WTC11 (cell line): ENCODE results near the gene PCDHGA1. TPM values are rescaled to one million over a fixed set of nuclear protein-coding genes. Genes with fewer than 3 reads are reported as not detected.

Source experiments
- ATAC-seq: fragments of 200-7000 bp; cut with Tn5 transposase; 2 replicates; pipeline ENCODE4 v1.10.0; 2021; ENCODE audit warnings: mild to moderate bottlenecking, moderate library complexity
- CTCF ChIA-PET: fragments of 300-600 bp; sonication (Branson Sonifier 250); formaldehyde crosslinking; loops from one replicate; lab custom pipeline; 2021; ENCODE audit warnings: antibody characterized with exemption; lab: Charles Lee
- POLR2A ChIA-PET: fragments of 350-600 bp; sonication (Branson Sonifier 250); formaldehyde crosslinking; loops from one replicate; lab custom pipeline; 2021; ENCODE audit warnings: antibody characterized with exemption; lab: Charles Lee
- DNase-seq: peaks from one replicate; pipeline ENCODE4 v3.0.0; 2021; ENCODE audit warnings: low spot score
- H3K27ac Mint-ChIP-seq: 2 replicates; pipeline ENCODE4 v1.8.0; 2021; ENCODE audit warnings: mixed read lengths
- H3K27me3 Mint-ChIP-seq: 2 replicates; pipeline ENCODE4 v1.8.0; 2021; ENCODE audit warnings: low read depth, mild to moderate bottlenecking, moderate library complexity, mixed read lengths
- H3K36me3 Mint-ChIP-seq: 2 replicates; pipeline ENCODE4 v1.8.0; 2021; ENCODE audit warnings: mixed read lengths
- H3K4me1 Mint-ChIP-seq: 2 replicates; pipeline ENCODE4 v1.8.0; 2022; ENCODE audit warnings: mixed read lengths
- H3K4me3 Mint-ChIP-seq: 2 replicates; pipeline ENCODE4 v1.8.0; 2021; ENCODE audit warnings: mild to moderate bottlenecking, moderate library complexity, mixed read lengths
- H3K9me3 Mint-ChIP-seq: 2 replicates; pipeline ENCODE4 v1.8.0; 2021; ENCODE audit warnings: mixed read lengths
- CREB1 ChIP-seq: sonication (generic); formaldehyde crosslinking; IDR thresholded peaks from 2 replicates; pipeline ENCODE4 v1.8.0; 2023; ENCODE audit warnings: mild to moderate bottlenecking, missing genetic modification reagents
- E2F4 ChIP-seq: sonication (generic); formaldehyde crosslinking; IDR thresholded peaks from 2 replicates; pipeline ENCODE4 v1.8.1; 2022; ENCODE audit warnings: low read depth, mild to moderate bottlenecking, moderate library complexity, missing genetic modification reagents, borderline replicate concordance
- FOXP1 ChIP-seq: sonication (generic); formaldehyde crosslinking; IDR thresholded peaks from 2 replicates; pipeline ENCODE4 v1.8.0; 2022; ENCODE audit warnings: missing genetic modification reagents, mild to moderate bottlenecking, moderate library complexity, borderline replicate concordance
- GRHL2 ChIP-seq: fragments of 250-450 bp; sonication (Bioruptor Pico); IDR thresholded peaks from 2 replicates; pipeline ENCODE4 v1.8.0; 2022; ENCODE audit warnings: mild to moderate bottlenecking, moderate library complexity; ENCODE audit not compliant: insufficient replicate concordance, severe bottlenecking
- GTF2I ChIP-seq: fragments of 250-450 bp; sonication (Bioruptor Pico); conservative IDR thresholded peaks from 2 replicates; pipeline ENCODE4 v1.4.0; 2021; ENCODE audit warnings: mild to moderate bottlenecking
- HMGA2 ChIP-seq: fragments of 250-450 bp; sonication (Bioruptor Pico); IDR thresholded peaks from 2 replicates; pipeline ENCODE4 v1.4.0; 2021; ENCODE audit warnings: mild to moderate bottlenecking, moderate library complexity
- JUN ChIP-seq: sonication (generic); formaldehyde crosslinking; IDR thresholded peaks from 2 replicates; pipeline ENCODE4 v1.8.0; 2023; ENCODE audit warnings: mild to moderate bottlenecking, missing genetic modification reagents
- NR3C1 ChIP-seq: sonication (generic); formaldehyde crosslinking; conservative IDR thresholded peaks from 2 replicates; pipeline ENCODE4 v1.8.1; 2023; ENCODE audit warnings: low read depth, mild to moderate bottlenecking, missing genetic modification reagents
- OVOL2 ChIP-seq: fragments of 250-450 bp; sonication (Bioruptor Pico); IDR thresholded peaks from 2 replicates; pipeline ENCODE4 v1.9.0; 2021; ENCODE audit warnings: mild to moderate bottlenecking, borderline replicate concordance
- PREB ChIP-seq: sonication (generic); formaldehyde crosslinking; IDR thresholded peaks from 2 replicates; pipeline ENCODE4 v1.8.1; 2022; ENCODE audit warnings: mild to moderate bottlenecking, missing genetic modification reagents, moderate library complexity, borderline replicate concordance
- RELA ChIP-seq: sonication (generic); formaldehyde crosslinking; IDR thresholded peaks from 2 replicates; pipeline ENCODE4 v1.8.1; 2022; ENCODE audit warnings: missing genetic modification reagents, mild to moderate bottlenecking, borderline replicate concordance
- SMAD4 ChIP-seq: sonication (generic); formaldehyde crosslinking; IDR thresholded peaks from 2 replicates; pipeline ENCODE4 v1.8.0; 2022; ENCODE audit warnings: mild to moderate bottlenecking, missing genetic modification reagents
- TP53 ChIP-seq: sonication (generic); formaldehyde crosslinking; IDR thresholded peaks from 2 replicates; pipeline ENCODE4 v1.8.1; 2023; ENCODE audit warnings: mild to moderate bottlenecking, missing genetic modification reagents
- ZBTB21 ChIP-seq: sonication (generic); formaldehyde crosslinking; IDR thresholded peaks from 2 replicates; pipeline ENCODE4 v1.8.1; 2023; ENCODE audit warnings: mild to moderate bottlenecking, missing genetic modification reagents, borderline replicate concordance
- ZBTB43 ChIP-seq: sonication (generic); formaldehyde crosslinking; IDR thresholded peaks from 2 replicates; pipeline ENCODE4 v1.8.1; 2023; ENCODE audit warnings: mild to moderate bottlenecking, missing genetic modification reagents
- ZNF121 ChIP-seq: sonication (generic); formaldehyde crosslinking; IDR thresholded peaks from 2 replicates; pipeline ENCODE4 v1.8.0; 2023; ENCODE audit warnings: missing genetic modification reagents
- ZNF263 ChIP-seq: sonication (generic); formaldehyde crosslinking; IDR thresholded peaks from 2 replicates; pipeline ENCODE4 v1.8.1; 2022; ENCODE audit warnings: low read depth, mild to moderate bottlenecking, moderate library complexity, missing genetic modification reagents
- ZNF396 ChIP-seq: fragments of 250-450 bp; sonication (Bioruptor Pico); IDR thresholded peaks from 2 replicates; pipeline ENCODE4 v1.8.0; 2021; ENCODE audit warnings: mild to moderate bottlenecking, moderate library complexity, borderline replicate concordance
- total RNA-seq: library from RNA; stranded (reverse); gene quantifications from 3 replicates; pipeline ENCODE4 v1.2.3, GENCODE V29; 2021
- TF ChIP-seq, protein P1 (sequence below): sonication (generic); formaldehyde crosslinking; IDR thresholded peaks from 2 replicates; pipeline ENCODE4 v1.8.0; 2022; ENCODE audit warnings: mild to moderate bottlenecking, missing genetic modification reagents
- TF ChIP-seq, protein P2 (sequence below): sonication (generic); formaldehyde crosslinking; IDR thresholded peaks from 2 replicates; pipeline ENCODE4 v1.8.1; 2022; ENCODE audit warnings: mild to moderate bottlenecking, moderate library complexity, missing genetic modification reagents
- TF ChIP-seq, protein P3 (sequence below): fragments of 250-450 bp; sonication (Bioruptor Pico); IDR thresholded peaks from 2 replicates; pipeline ENCODE4 v2.1.2; 2022; ENCODE audit warnings: mild to moderate bottlenecking, moderate library complexity
- TF ChIP-seq, protein P4 (sequence below): sonication (generic); formaldehyde crosslinking; IDR thresholded peaks from 2 replicates; pipeline ENCODE4 v1.8.1; 2022; ENCODE audit warnings: low read depth, missing genetic modification reagents, borderline replicate concordance

Gene PCDHGA1
- total RNA-seq, 1 experiment from 2014 or later: 1.5 TPM

DNA sequence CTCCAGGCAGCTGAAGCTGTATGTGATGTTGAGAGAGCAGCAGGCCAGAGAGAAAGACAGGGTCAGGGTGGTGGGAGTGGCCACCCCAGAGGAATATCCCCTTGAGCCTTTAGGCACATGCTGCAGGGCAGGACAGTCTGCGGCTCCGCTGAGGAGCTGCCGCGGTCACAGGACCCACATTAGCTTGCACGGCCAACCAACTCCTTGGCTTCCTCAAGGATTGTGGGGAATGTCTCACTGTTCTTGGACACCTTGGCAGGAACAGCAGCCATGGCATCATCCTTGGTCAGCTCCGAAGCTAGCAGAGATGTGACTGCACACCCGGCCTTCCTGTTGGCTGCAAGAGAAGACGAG lies 186.3 kb downstream of the PCDHGA1 start:
- Mint-ChIP-seq H3K4me3 (no peak overlapping the region), H3K36me3 (peaks cover 46% of the 10 kb centered on the region), H3K27ac (peak overlapping the region; percentile 84; the same call in 1 of the 2 replicates), H3K4me1 (peaks cover 36% of the 10 kb centered on the region), H3K9me3 (no peaks in the 10 kb centered on the region), H3K27me3 (no peaks in the 10 kb centered on the region)
- TF ChIP-seq TP53 (no peak), HMGA2 (no peak), FOXP1 (no peak), ZNF396 (no peak), ZNF121 (CRISPR knock-in tag) (no peak), JUN (CRISPR knock-in tag) (no peak), GRHL2 (no peak), ZBTB21 (CRISPR knock-in tag) (no peak), RELA (CRISPR knock-in tag) (no peak), ZBTB43 (CRISPR knock-in tag) (no peak), OVOL2 (CRISPR knock-in tag) (no peak), SMAD4 (no peak)
- TF ChIP-seq, protein P1, sequence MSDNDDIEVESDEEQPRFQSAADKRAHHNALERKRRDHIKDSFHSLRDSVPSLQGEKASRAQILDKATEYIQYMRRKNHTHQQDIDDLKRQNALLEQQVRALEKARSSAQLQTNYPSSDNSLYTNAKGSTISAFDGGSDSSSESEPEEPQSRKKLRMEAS: no peak
- TF ChIP-seq, protein P2, sequence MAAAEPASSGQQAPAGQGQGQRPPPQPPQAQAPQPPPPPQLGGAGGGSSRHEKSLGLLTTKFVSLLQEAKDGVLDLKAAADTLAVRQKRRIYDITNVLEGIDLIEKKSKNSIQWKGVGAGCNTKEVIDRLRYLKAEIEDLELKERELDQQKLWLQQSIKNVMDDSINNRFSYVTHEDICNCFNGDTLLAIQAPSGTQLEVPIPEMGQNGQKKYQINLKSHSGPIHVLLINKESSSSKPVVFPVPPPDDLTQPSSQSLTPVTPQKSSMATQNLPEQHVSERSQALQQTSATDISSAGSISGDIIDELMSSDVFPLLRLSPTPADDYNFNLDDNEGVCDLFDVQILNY (CRISPR knock-in tag): no peak
- TF ChIP-seq, protein P3, sequence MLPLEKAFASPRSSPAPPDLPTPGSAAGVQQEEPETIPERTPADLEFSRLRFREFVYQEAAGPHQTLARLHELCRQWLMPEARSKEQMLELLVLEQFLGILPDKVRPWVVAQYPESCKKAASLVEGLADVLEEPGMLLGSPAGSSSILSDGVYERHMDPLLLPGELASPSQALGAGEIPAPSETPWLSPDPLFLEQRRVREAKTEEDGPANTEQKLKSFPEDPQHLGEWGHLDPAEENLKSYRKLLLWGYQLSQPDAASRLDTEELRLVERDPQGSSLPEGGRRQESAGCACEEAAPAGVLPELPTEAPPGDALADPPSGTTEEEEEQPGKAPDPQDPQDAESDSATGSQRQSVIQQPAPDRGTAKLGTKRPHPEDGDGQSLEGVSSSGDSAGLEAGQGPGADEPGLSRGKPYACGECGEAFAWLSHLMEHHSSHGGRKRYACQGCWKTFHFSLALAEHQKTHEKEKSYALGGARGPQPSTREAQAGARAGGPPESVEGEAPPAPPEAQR (CRISPR knock-in tag): no peak
- TF ChIP-seq, protein P4, sequence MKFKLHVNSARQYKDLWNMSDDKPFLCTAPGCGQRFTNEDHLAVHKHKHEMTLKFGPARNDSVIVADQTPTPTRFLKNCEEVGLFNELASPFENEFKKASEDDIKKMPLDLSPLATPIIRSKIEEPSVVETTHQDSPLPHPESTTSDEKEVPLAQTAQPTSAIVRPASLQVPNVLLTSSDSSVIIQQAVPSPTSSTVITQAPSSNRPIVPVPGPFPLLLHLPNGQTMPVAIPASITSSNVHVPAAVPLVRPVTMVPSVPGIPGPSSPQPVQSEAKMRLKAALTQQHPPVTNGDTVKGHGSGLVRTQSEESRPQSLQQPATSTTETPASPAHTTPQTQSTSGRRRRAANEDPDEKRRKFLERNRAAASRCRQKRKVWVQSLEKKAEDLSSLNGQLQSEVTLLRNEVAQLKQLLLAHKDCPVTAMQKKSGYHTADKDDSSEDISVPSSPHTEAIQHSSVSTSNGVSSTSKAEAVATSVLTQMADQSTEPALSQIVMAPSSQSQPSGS (CRISPR knock-in tag): no peak
- ChIA-PET CTCF (interaction anchor here (0.6 to 10.5 kb wide), 8 partner anchors 8 to 294 kb away, joined by 3 to 131 read pairs (median 78); partner anchors contain the start of genes PCDHB14, PCDHB15, PCDHGA10 and PCDHGA11), POLR2A (no interaction called here)
- ATAC-seq (no peak), DNase-seq (no peak)

- TF ChIP-seq GTF2I (CRISPR knock-in tag) (no peak), CREB1 (CRISPR knock-in tag) (no peak), E2F4 (no peak), OVOL2 (CRISPR knock-in tag) (no peak), NR3C1 (no peak), ZNF263 (CRISPR knock-in tag) (no peak), HMGA2 (no peak), PREB (CRISPR knock-in tag) (no peak)
- Mint-ChIP-seq H3K27ac (no peak overlapping the region), H3K4me1 (peaks cover 34% of the 10 kb centered on the region), H3K9me3 (no peaks in the 10 kb centered on the region), H3K4me3 (no peak overlapping the region), H3K36me3 (peaks cover 48% of the 10 kb centered on the region), H3K27me3 (no peaks in the 10 kb centered on the region)
- ATAC-seq (no peak), DNase-seq (no peak)
- POLR2A ChIA-PET: no interaction called here
- CTCF ChIA-PET: interaction anchor here (4.4 to 10.5 kb wide), 6 partner anchors 40 to 294 kb away, joined by 40 to 131 read pairs (median 78); partner anchors contain the start of genes PCDHB14, PCDHGA10, PCDHGA11 and PCDHGB7
These were observed 187.0 kb downstream of the PCDHGA1 start for GRCh38 chr5:141517312-141517711.
